GM23338 (cell line): Measurements from ENCODE around the gene CRYGA. TPM values are rescaled to one million over a fixed set of nuclear protein-coding genes. Genes with fewer than 3 reads are reported as not detected.

ENCODE experiments used
- ATAC-seq: fragments of 200-7000 bp; cut with Tn5 transposase; 3 replicates; pipeline ENCODE4 v1.9.1; 2020
- DNase-seq: peaks from one replicate; pipeline ENCODE4 v3.0.0-alpha.2; 2015; ENCODE audit warnings: low spot score
- H2AFZ ChIP-seq: fragments of 200-600 bp; sonication (generic); 2 replicates; pipeline ENCODE4 v1.8.0; 2016; ENCODE audit warnings: antibody characterized with exemption, mild to moderate bottlenecking, moderate library complexity
- H3F3A ChIP-seq: fragments of 200-600 bp; sonication (generic); replicated peaks from 2 replicates; pipeline ENCODE4 v1.8.0; 2017; ENCODE audit warnings: antibody characterized with exemption, mixed run types, low read depth
- H3K27ac ChIP-seq: fragments of 200-600 bp; sonication (generic); 2 replicates; pipeline ENCODE4 v1.6.1; 2016; ENCODE audit warnings: low read depth
- H3K27me3 ChIP-seq: fragments of 200-600 bp; sonication (generic); 2 replicates; pipeline ENCODE4 v1.8.0; 2016; ENCODE audit warnings: mild to moderate bottlenecking, mixed run types, moderate library complexity; ENCODE audit not compliant: insufficient read depth
- H3K36me3 ChIP-seq: fragments of 200-600 bp; sonication (generic); 2 replicates; pipeline ENCODE4 v1.8.0; 2016; ENCODE audit warnings: mild to moderate bottlenecking; ENCODE audit not compliant: insufficient read depth
- H3K4me1 ChIP-seq: fragments of 200-600 bp; sonication (generic); 2 replicates; pipeline ENCODE4 v1.8.0; 2016; ENCODE audit warnings: mild to moderate bottlenecking, moderate library complexity; ENCODE audit not compliant: insufficient read depth
- H3K4me2 ChIP-seq: fragments of 200-600 bp; sonication (generic); 2 replicates; pipeline ENCODE4 v1.7.1; 2017; ENCODE audit warnings: mixed run types
- H3K4me3 ChIP-seq: fragments of 200-600 bp; sonication (generic); 2 replicates; pipeline ENCODE4 v1.6.1; 2016; ENCODE audit warnings: mixed run types
- H3K79me2 ChIP-seq: fragments of 200-600 bp; sonication (generic); replicated peaks from 2 replicates; pipeline ENCODE4 v1.8.0; 2017; ENCODE audit warnings: mild to moderate bottlenecking; ENCODE audit not compliant: insufficient read depth
- H3K9me2 ChIP-seq: fragments of 200-600 bp; sonication (generic); 2 replicates; pipeline ENCODE4 v1.8.0; 2017; ENCODE audit not compliant: insufficient read depth
- H4K20me1 ChIP-seq: fragments of 200-600 bp; sonication (generic); replicated peaks from 2 replicates; pipeline ENCODE4 v1.8.0; 2017; ENCODE audit warnings: mild to moderate bottlenecking; ENCODE audit not compliant: insufficient read depth
- H3K27ac Mint-ChIP-seq: 2 replicates; pipeline ENCODE4 v1.8.0; 2020; ENCODE audit warnings: inconsistent platforms, mild to moderate bottlenecking, moderate library complexity, mixed read lengths
- H3K27me3 Mint-ChIP-seq: 3 replicates; pipeline ENCODE4 v1.8.0; 2022; ENCODE audit warnings: low read depth, mild to moderate bottlenecking, moderate library complexity, mixed read lengths, inconsistent platforms; ENCODE audit not compliant: insufficient read depth, poor library complexity
- H3K36me3 Mint-ChIP-seq: 3 replicates; pipeline ENCODE4 v1.8.0; 2021; ENCODE audit warnings: low read depth, mild to moderate bottlenecking, inconsistent platforms, moderate library complexity, mixed read lengths
- H3K4me1 Mint-ChIP-seq: 3 replicates; pipeline ENCODE4 v1.8.0; 2020; ENCODE audit warnings: mild to moderate bottlenecking, inconsistent platforms, mixed read lengths
- H3K4me3 Mint-ChIP-seq: 3 replicates; pipeline ENCODE4 v1.8.0; 2021; ENCODE audit warnings: moderate library complexity, mild to moderate bottlenecking, inconsistent platforms, mixed read lengths
- H3K9me3 Mint-ChIP-seq: 3 replicates; pipeline ENCODE4 v1.8.0; 2020; ENCODE audit warnings: moderate library complexity, mild to moderate bottlenecking, inconsistent platforms, mixed read lengths
- CREB1 ChIP-seq: fragments of 250-450 bp; sonication (Bioruptor Pico); IDR thresholded peaks from 2 replicates; pipeline ENCODE4 v1.5.0; 2020; ENCODE audit warnings: low read depth, mild to moderate bottlenecking, moderate library complexity
- ETS1 ChIP-seq: IDR thresholded peaks from 2 replicates; pipeline ENCODE4 v1.6.1; 2016; ENCODE audit warnings: antibody characterized with exemption
- EZH2phosphoT487 ChIP-seq: fragments of 200-600 bp; sonication (generic); IDR thresholded peaks from one replicate; pipeline ENCODE4 v1.8.1; 2018; ENCODE audit warnings: antibody characterized with exemption; ENCODE audit not compliant: unreplicated experiment
- JUNB ChIP-seq: IDR thresholded peaks from one replicate; pipeline ENCODE4 v1.6.1; 2016; ENCODE audit warnings: antibody characterized with exemption; ENCODE audit not compliant: unreplicated experiment
- NANOG ChIP-seq: IDR thresholded peaks from 2 replicates; pipeline ENCODE4 v1.6.1; 2016; ENCODE audit warnings: antibody characterized with exemption, borderline replicate concordance
- POLR2AphosphoS5 ChIP-seq: IDR thresholded peaks from 2 replicates; pipeline ENCODE4 v1.6.1; 2016; ENCODE audit warnings: antibody characterized with exemption, low read depth
- REST ChIP-seq: IDR thresholded peaks from one replicate; pipeline ENCODE4 v1.6.1; 2018; ENCODE audit warnings: antibody characterized with exemption; ENCODE audit not compliant: unreplicated experiment
- ZNF114 ChIP-seq: fragments of 250-450 bp; sonication (Bioruptor Pico); IDR thresholded peaks from 2 replicates; pipeline ENCODE4 v1.5.0; 2020; ENCODE audit warnings: mild to moderate bottlenecking, moderate library complexity
- polyA plus RNA-seq: library from polyadenylated mRNA; unstranded; fragments of >200 nt; fragmentation: Nextera tagmentation; extraction: Ambion mirVana; gene quantifications from 2 replicates; pipeline ENCODE4 v1.2.1, GENCODE V29; 2016
- total RNA-seq: library from RNA; depleted of rRNA; stranded (reverse); fragments of >200 nt; shearing (Covaris generic); gene quantifications from 2 replicates; pipeline ENCODE4 v1.2.3, GENCODE V29; 2014

CRYGA gene
- total and polyA plus RNA-seq, 2 experiments from 2014 or later, result not detected

GRCh38 chr2:208195531-208195930, 32.1 kb upstream of the CRYGA start (continued):
- no peak for TF ChIP-seq ETS1
- TF ChIP-seq JUNB, result no peak
- TF ChIP-seq POLR2AphosphoS5, result no peak
- no peak for TF ChIP-seq NANOG

- Histone ChIP-seq H3K4me3 (no peak overlapping the region), H3K4me2 (no peak overlapping the region), H3K27me3 (no peaks in the 10 kb centered on the region), H3K36me3 (no peaks in the 10 kb centered on the region), H3K9me2 (no peaks in the 10 kb centered on the region), H3F3A (no peaks in the 10 kb centered on the region), H2AFZ (0 out of 2 replicates have a peak overlapping the region, but pooled peaks have one; percentile 24), H3K27ac (no peak overlapping the region), H3K4me1 (peaks cover 20% of the 10 kb centered on the region), H3K79me2 (no peaks in the 10 kb centered on the region), H4K20me1 (no peaks in the 10 kb centered on the region)
- Mint-ChIP-seq H3K9me3 (no peaks in the 10 kb centered on the region), H3K27ac (no peak overlapping the region), H3K4me3 (no peak overlapping the region), H3K36me3 (no peaks in the 10 kb centered on the region), H3K27me3 (peaks cover 2% of the 10 kb centered on the region), H3K4me1 (peaks cover 25% of the 10 kb centered on the region)
- no peak for DNase-seq
- TF ChIP-seq JUNB, result no peak
- TF ChIP-seq ZNF114 (CRISPR knock-in tag), result no peak
- TF ChIP-seq CREB1, result no peak
- TF ChIP-seq EZH2phosphoT487, result no peak
- no peak for TF ChIP-seq ETS1
- TF ChIP-seq REST, result no peak
- ATAC-seq, result no peak
These were observed 29.3 kb upstream of the CRYGA start for GRCh38 chr2:208192611-208193236.
